AG04450 (cell line): Measurements from ENCODE around the gene CSNK1A1. TPM values are rescaled to one million over a fixed set of nuclear protein-coding genes. Genes with fewer than 3 reads are reported as not detected.

Experiments used
- CTCF ChIA-PET: fragments of 300-600, 350-600 bp; formaldehyde crosslinking; extraction: SDS; loops from one replicate; lab custom pipeline; 2022; ENCODE audit warnings: antibody characterized with exemption, inconsistent platforms; lab: Charles Lee
- POLR2A ChIA-PET: fragments of 350-600 bp; formaldehyde crosslinking; extraction: SDS; loops from one replicate; lab custom pipeline; 2021; ENCODE audit warnings: antibody characterized with exemption, inconsistent platforms; lab: Yijun Ruan, JAX
- DNase-seq: peaks from one replicate; pipeline ENCODE4 v3.0.0-alpha.2; 2011; ENCODE audit warnings: low read depth, low spot score
- H3K27ac ChIP-seq: one replicate; pipeline ENCODE4 v1.5.1; 2012; ENCODE audit warnings: low read depth, low read length, control low read depth
- H3K27me3 ChIP-seq: one replicate; pipeline ENCODE4 v1.6.0; 2012; ENCODE audit warnings: low read length; ENCODE audit not compliant: control insufficient read depth, insufficient read depth
- H3K4me3 ChIP-seq: 2 replicates; pipeline ENCODE4 v1.5.1; 2011; ENCODE audit warnings: mild to moderate bottlenecking, low read depth, low read length, control low read depth
- H3K9me3 ChIP-seq: 2 replicates; pipeline ENCODE4 v1.5.1; 2012; ENCODE audit warnings: low read length; ENCODE audit not compliant: control insufficient read depth, insufficient read depth
- CTCF ChIP-seq: IDR thresholded peaks from 2 replicates; pipeline ENCODE4 v1.5.1; 2011; ENCODE audit warnings: low read depth, low read length, control low read depth, inconsistent platforms
- polyA plus RNA-seq: library from polyadenylated mRNA; depleted of rRNA; stranded (reverse); fragments of >200 nt; gene quantifications from 2 replicates; pipeline ENCODE4 v1.2.3, GENCODE V29; 2011

Gene CSNK1A1
- polyA plus RNA-seq, 1 experiment = 329 TPM

GRCh38 chr5:149496166-149496565 lies 55.1 kb downstream of the CSNK1A1 start:
- CTCF ChIA-PET = interaction anchor here (1.4 kb wide), 1 partner anchor 50 kb away, joined by 4 read pairs; no protein-coding TSS in a partner anchor
- no peak for DNase-seq
- no peak for TF ChIP-seq CTCF
- Histone ChIP-seq H3K27me3 (no peaks in the 10 kb centered on the region), H3K27ac (no peak overlapping the region), H3K4me3 (no peak overlapping the region), H3K9me3 (no peaks in the 10 kb centered on the region)
- POLR2A ChIA-PET = interaction anchor here (1.0 kb wide), 1 partner anchor 44 kb away, joined by 3 read pairs; no protein-coding TSS in a partner anchor

- Histone ChIP-seq H3K27ac (no peak overlapping the region), H3K9me3 (no peaks in the 10 kb centered on the region), H3K27me3 (no peaks in the 10 kb centered on the region), H3K4me3 (no peak overlapping the region)
- POLR2A ChIA-PET = no interaction called here
- no peak for TF ChIP-seq CTCF
- CTCF ChIA-PET = no interaction called here
- DNase-seq = no peak
These were observed 55.6 kb downstream of the CSNK1A1 start for GRCh38 chr5:149495673-149496072.

GRCh38 chr5:149493316-149493715 lies 57.9 kb downstream of the CSNK1A1 start:
- POLR2A ChIA-PET = no interaction called here
- no peak for DNase-seq
- CTCF ChIA-PET = interaction anchor here (1.2 kb wide), 1 partner anchor 58 kb away, joined by 3 read pairs; the partner anchor contains the start of gene CSNK1A1
- no peak for TF ChIP-seq CTCF
- Histone ChIP-seq H3K27me3 (no peaks in the 10 kb centered on the region), H3K27ac (no peak overlapping the region), H3K9me3 (no peaks in the 10 kb centered on the region), H3K4me3 (no peak overlapping the region)

GRCh38 chr5:149492781-149493180 lies 58.5 kb downstream of the CSNK1A1 start:
- H3K4me3 ChIP-seq = no peak overlapping the region
- H3K9me3 ChIP-seq = no peaks in the 10 kb centered on the region
- DNase-seq = no peak
- no peak overlapping the region for H3K27ac ChIP-seq
- no peak for TF ChIP-seq CTCF
- ChIA-PET CTCF (interaction anchor here (0.8 to 1.2 kb wide), 2 partner anchors 58 to 71 kb away, joined by 3 read pairs; partner anchors contain the start of gene CSNK1A1), POLR2A (no interaction called here)
- no peaks in the 10 kb centered on the region for H3K27me3 ChIP-seq

GRCh38 chr5:149490599-149491485 lies 60.4 kb downstream of the CSNK1A1 start:
- no peak for DNase-seq

More at GRCh38 chr5:149490599-149491485, 60.4 kb downstream of the CSNK1A1 start:
- CTCF ChIA-PET = no interaction called here
- H3K9me3 ChIP-seq = no peaks in the 10 kb centered on the region
- no peak for TF ChIP-seq CTCF
- H3K27me3 ChIP-seq = no peaks in the 10 kb centered on the region
- no peak overlapping the region for H3K27ac ChIP-seq
- POLR2A ChIA-PET = interaction anchor here (0.7 kb wide), 1 partner anchor 72 kb away, joined by 10 read pairs; no protein-coding TSS in a partner anchor
- H3K4me3 ChIP-seq = no peak overlapping the region
